Progenitor cell of endocrine pancreas (in vitro differentiated cells): Measurements from ENCODE around the gene PIP4K2C. TPM values are rescaled to one million over a fixed set of nuclear protein-coding genes. Genes with fewer than 3 reads are reported as not detected.
A peak's percentile ranks its signal among the peaks of the same experiment; 100 is the strongest.

Experiments
- DNase-seq: peaks from one replicate; pipeline ENCODE4 v3.0.0; 2021; ENCODE audit warnings: low spot score; ENCODE audit not compliant: unreplicated experiment
- H3K27ac Mint-ChIP-seq: 2 replicates; pipeline ENCODE4 v1.8.0; 2021; ENCODE audit warnings: mild to moderate bottlenecking, moderate library complexity, mixed read lengths
- H3K27me3 Mint-ChIP-seq: 2 replicates; pipeline ENCODE4 v1.8.0; 2021; ENCODE audit warnings: mixed read lengths
- H3K36me3 Mint-ChIP-seq: 2 replicates; pipeline ENCODE4 v1.8.0; 2022; ENCODE audit warnings: mixed read lengths; ENCODE audit not compliant: insufficient read depth
- H3K4me1 Mint-ChIP-seq: 2 replicates; pipeline ENCODE4 v1.8.0; 2021; ENCODE audit warnings: low read depth, mixed read lengths
- H3K4me3 Mint-ChIP-seq: 2 replicates; pipeline ENCODE4 v1.8.0; 2021; ENCODE audit warnings: low read depth, mild to moderate bottlenecking, moderate library complexity, mixed read lengths
- H3K9me3 Mint-ChIP-seq: 2 replicates; pipeline ENCODE4 v1.8.0; 2021; ENCODE audit warnings: low read depth, mixed read lengths
- CTCF ChIP-seq: fragments of 200-600 bp; sonication (generic); IDR thresholded peaks from one replicate; pipeline ENCODE4 v1.5.0; 2021; ENCODE audit warnings: antibody characterized with exemption, mild to moderate bottlenecking; ENCODE audit not compliant: unreplicated experiment
- total RNA-seq: library from RNA; stranded (reverse); gene quantifications from 2 replicates; pipeline ENCODE4 v1.2.1, GENCODE V29; 2021

PIP4K2C gene
- total RNA-seq, 1 donor from 2014 or later: 38.4 TPM

- H3K4me1 Mint-ChIP-seq: peaks cover 16% of the 10 kb centered on the region
Observed at GRCh38 chr12:57549909-57550640, 40.9 kb upstream of the PIP4K2C start, which contains the start of gene KIF5A. Gene KIF5A, plus strand, starts transcription at chr12:57550044. Its CDS starts 228 bp downstream, at chr12:57550272.

GRCh38 chr12:57550641-57551549, 40.1 kb upstream of the PIP4K2C start:
- TF ChIP-seq CTCF: no peak
- Mint-ChIP-seq H3K27me3 (peaks cover 70% of the 10 kb centered on the region), H3K9me3 (no peaks in the 10 kb centered on the region), H3K4me3 (peak overlapping the region; percentile 66), H3K27ac (no peak overlapping the region), H3K4me1 (peaks cover 10% of the 10 kb centered on the region), H3K36me3 (no peaks in the 10 kb centered on the region)
- DNase-seq: no peak

More at GRCh38 chr12:57549909-57550640, 40.9 kb upstream of the PIP4K2C start, which contains the start of gene KIF5A:
- DNase-seq: peak; percentile 34
- TF ChIP-seq CTCF: no peak
- peaks cover 70% of the 10 kb centered on the region for H3K27me3 Mint-ChIP-seq
- no peaks in the 10 kb centered on the region for H3K36me3 Mint-ChIP-seq
- no peak within 1 kb of the TSS for H3K27ac Mint-ChIP-seq
- no peaks in the 10 kb centered on the region for H3K9me3 Mint-ChIP-seq
- H3K4me3 Mint-ChIP-seq: peak within 1 kb of the TSS; percentile 66

GRCh38 chr12:57551637-57552305, 39.2 kb upstream of the PIP4K2C start:
- H3K27me3 Mint-ChIP-seq: peaks cover 70% of the 10 kb centered on the region
- peaks cover 5% of the 10 kb centered on the region for H3K4me1 Mint-ChIP-seq
- no peaks in the 10 kb centered on the region for H3K9me3 Mint-ChIP-seq
- no peak overlapping the region for H3K27ac Mint-ChIP-seq
- no peak for TF ChIP-seq CTCF
- DNase-seq: no peak
- H3K36me3 Mint-ChIP-seq: no peaks in the 10 kb centered on the region
- no peak overlapping the region for H3K4me3 Mint-ChIP-seq

DNA sequence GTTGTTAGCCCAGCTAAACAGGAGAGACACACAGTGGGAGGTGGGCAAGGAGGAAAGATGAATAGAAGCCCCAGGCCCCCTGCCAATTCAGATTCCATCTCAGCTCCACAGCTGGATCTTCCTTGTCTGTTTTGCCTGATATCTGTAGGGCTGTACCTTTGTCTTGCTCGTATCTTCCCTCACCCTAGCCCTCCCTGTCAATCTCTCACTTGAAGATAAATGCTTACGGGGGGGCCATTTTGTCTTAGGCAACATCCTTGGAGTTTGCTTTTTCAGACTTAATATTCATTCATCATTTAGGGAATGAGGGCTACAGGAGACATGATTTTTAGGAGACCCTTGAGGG, 38.7 kb upstream of the PIP4K2C start:
- Mint-ChIP-seq H3K4me1 (peaks cover 4% of the 10 kb centered on the region), H3K4me3 (no peak overlapping the region), H3K27ac (no peak overlapping the region), H3K9me3 (no peaks in the 10 kb centered on the region), H3K27me3 (peaks cover 68% of the 10 kb centered on the region), H3K36me3 (no peaks in the 10 kb centered on the region)
- DNase-seq: no peak
- no peak for TF ChIP-seq CTCF

DNA sequence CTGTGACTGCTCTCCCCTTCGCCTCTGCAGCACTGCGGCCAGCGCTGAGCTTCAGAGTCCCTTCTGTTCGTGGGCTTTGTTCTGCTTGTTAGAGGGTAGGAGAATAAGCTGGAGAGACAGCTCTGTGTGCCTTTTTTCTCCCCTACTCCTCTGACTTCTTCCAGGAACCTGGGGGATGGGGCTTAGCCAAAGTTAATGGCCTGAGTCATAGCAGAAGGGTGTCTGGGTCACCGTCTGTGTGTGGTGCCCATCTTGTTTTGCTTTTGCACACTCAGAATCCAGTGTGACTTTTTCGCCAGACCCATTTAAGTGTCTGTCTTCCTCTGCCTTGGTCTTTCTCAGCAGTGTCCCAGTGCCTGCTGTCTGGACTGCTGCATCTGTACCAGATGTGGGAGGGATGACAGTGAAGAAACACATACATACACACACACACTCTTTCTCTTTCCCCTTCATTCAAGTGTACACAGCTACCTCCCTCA, 38.1 kb upstream of the PIP4K2C start:
- no peak for TF ChIP-seq CTCF
- Mint-ChIP-seq H3K4me1 (peaks cover 3% of the 10 kb centered on the region), H3K27ac (no peak overlapping the region), H3K4me3 (no peak overlapping the region), H3K36me3 (no peaks in the 10 kb centered on the region), H3K9me3 (no peaks in the 10 kb centered on the region), H3K27me3 (peaks cover 62% of the 10 kb centered on the region)
- no peak for DNase-seq
